Parathyroid adenoma (tissue), 2 donors: ENCODE data around the gene OSBPL1A.

Source experiments
- H2AFZ ChIP-seq: fragments of 300-600 bp; sonication (generic); one replicate; pipeline ENCODE4 v1.7.0; 2017; ENCODE audit warnings: antibody characterized with exemption, mild to moderate bottlenecking
- H3K27ac ChIP-seq: fragments of 300-600 bp; sonication (generic); one replicate; pipeline ENCODE4 v1.7.0; 2017
- H3K27me3 ChIP-seq: fragments of 300-600 bp; sonication (generic); one replicate; pipeline ENCODE4 v1.7.0; 2017; ENCODE audit warnings: low read length; ENCODE audit not compliant: control insufficient read depth, insufficient read depth
- H3K36me3 ChIP-seq: fragments of 300-600 bp; sonication (generic); one replicate; pipeline ENCODE4 v1.7.0; 2017; ENCODE audit warnings: low read length; ENCODE audit not compliant: control insufficient read depth, insufficient read depth
- H3K4me1 ChIP-seq: fragments of 300-600 bp; sonication (generic); one replicate; pipeline ENCODE4 v1.7.0; 2017; ENCODE audit warnings: control low read depth
- H3K4me2 ChIP-seq: fragments of 300-600 bp; sonication (generic); one replicate; pipeline ENCODE4 v1.7.0; 2017; ENCODE audit warnings: low read length
- H3K4me3 ChIP-seq: fragments of 300-600 bp; sonication (generic); one replicate; pipeline ENCODE4 v1.7.0; 2017; ENCODE audit warnings: low read depth, low read length
- H3K79me2 ChIP-seq: fragments of 300-600 bp; sonication (generic); one replicate; pipeline ENCODE4 v1.7.0; 2017; ENCODE audit warnings: control low read depth
- H3K9ac ChIP-seq: fragments of 300-600 bp; sonication (generic); one replicate; pipeline ENCODE4 v1.7.0; 2017; ENCODE audit warnings: mild to moderate bottlenecking
- H3K9me3 ChIP-seq: fragments of 300-600 bp; sonication (generic); one replicate; pipeline ENCODE4 v1.7.0; 2017; ENCODE audit warnings: low read length; ENCODE audit not compliant: control insufficient read depth
- TF ChIP-seq, protein P1 (sequence below): fragments of 300-600 bp; sonication (generic); IDR thresholded peaks from one replicate; pipeline ENCODE4 v1.7.0; 2017; ENCODE audit warnings: antibody characterized with exemption, mild to moderate bottlenecking
- donor health status: primary hyperparathyroidism.

Gene OSBPL1A

DNA sequence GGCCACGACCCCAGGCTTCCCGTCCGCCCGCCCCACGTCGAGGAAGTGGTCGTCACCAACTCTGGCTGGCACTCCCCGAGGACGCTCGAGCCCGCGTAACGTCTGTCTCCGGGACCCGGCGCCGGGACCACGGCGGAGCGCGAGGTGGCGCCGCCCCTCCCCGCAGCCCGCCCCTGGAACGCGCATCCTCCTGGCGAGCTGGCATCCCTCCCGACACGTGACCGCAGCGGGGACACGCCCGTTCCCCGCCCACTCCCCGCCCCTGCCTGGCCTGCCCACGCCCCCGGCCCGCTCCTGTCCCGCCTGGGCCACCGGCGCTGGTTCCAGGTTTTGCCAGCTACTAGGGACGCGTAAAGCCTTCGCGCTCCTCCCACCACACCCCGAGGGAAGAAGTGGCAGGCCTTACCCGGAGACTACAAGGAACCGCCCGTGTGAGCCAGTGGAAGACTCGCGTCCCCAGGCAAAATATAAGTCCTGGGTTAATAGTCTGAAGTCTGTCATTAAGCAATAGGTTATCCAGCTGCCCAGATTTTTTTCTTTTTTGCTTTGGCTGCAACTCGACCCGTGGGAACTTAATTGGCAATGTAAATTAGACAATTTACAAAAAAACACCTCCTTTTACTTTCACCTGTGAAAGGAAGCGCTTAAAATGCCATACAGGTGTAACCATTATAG is at the start of gene OSBPL1A:
Gene OSBPL1A, minus strand, starts transcription at position 131 of the 675 bp plus-strand sequence. CDS start 20,291 bp downstream, outside the sequence.
- Histone ChIP-seq H3K27ac (peak within 1 kb of the TSS; percentile 41), H3K9ac (no peak within 1 kb of the TSS), H3K4me2 (peak within 1 kb of the TSS; percentile 89), H3K36me3 (no peaks in the 10 kb centered on the region), H3K79me2 (no peaks in the 10 kb centered on the region), H3K9me3 (no peaks in the 10 kb centered on the region), H3K4me3 (peak within 1 kb of the TSS; percentile 70), H3K4me1 (peaks cover 3% of the 10 kb centered on the region), H3K27me3 (no peaks in the 10 kb centered on the region), H2AFZ (peak within 1 kb of the TSS; percentile 99)
- TF ChIP-seq, protein P1, sequence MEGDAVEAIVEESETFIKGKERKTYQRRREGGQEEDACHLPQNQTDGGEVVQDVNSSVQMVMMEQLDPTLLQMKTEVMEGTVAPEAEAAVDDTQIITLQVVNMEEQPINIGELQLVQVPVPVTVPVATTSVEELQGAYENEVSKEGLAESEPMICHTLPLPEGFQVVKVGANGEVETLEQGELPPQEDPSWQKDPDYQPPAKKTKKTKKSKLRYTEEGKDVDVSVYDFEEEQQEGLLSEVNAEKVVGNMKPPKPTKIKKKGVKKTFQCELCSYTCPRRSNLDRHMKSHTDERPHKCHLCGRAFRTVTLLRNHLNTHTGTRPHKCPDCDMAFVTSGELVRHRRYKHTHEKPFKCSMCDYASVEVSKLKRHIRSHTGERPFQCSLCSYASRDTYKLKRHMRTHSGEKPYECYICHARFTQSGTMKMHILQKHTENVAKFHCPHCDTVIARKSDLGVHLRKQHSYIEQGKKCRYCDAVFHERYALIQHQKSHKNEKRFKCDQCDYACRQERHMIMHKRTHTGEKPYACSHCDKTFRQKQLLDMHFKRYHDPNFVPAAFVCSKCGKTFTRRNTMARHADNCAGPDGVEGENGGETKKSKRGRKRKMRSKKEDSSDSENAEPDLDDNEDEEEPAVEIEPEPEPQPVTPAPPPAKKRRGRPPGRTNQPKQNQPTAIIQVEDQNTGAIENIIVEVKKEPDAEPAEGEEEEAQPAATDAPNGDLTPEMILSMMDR = no peak

DNA sequence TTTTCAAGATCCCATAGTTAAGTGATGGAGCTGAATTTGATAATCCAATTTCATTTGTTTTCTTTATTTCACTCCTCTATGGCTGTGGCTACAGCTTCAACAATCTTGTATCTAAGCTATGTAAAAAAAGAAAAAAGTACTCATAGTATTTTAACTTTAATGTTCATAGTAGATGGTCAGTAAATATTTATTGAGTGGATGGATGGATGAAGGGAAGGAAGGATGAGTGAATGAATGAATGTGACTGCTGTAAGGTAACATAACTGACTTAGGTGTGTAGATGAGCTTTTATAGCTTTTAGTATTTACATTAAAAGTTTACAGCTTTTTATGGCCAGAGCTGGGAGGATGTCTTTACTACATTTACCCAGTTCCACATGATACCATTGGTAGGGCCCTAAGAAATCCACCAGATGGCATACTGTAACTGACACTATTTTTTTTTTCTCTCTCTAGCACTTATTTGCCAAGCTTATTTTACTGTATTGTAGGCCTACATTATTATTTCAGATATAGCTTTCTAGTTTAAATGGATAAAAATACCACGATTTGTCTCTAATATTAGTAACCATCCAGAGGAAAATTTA is 49.4 kb upstream of the OSBPL1A start:
- Histone ChIP-seq H3K4me3 (no peak overlapping the region), H3K36me3 (no peaks in the 10 kb centered on the region), H3K27me3 (no peaks in the 10 kb centered on the region), H3K4me1 (no peaks in the 10 kb centered on the region), H3K9ac (no peak overlapping the region), H3K4me2 (no peak overlapping the region), H3K9me3 (no peaks in the 10 kb centered on the region), H3K27ac (no peak overlapping the region), H3K79me2 (no peaks in the 10 kb centered on the region), H2AFZ (no peak overlapping the region)
- TF ChIP-seq, protein P1 = no peak

DNA sequence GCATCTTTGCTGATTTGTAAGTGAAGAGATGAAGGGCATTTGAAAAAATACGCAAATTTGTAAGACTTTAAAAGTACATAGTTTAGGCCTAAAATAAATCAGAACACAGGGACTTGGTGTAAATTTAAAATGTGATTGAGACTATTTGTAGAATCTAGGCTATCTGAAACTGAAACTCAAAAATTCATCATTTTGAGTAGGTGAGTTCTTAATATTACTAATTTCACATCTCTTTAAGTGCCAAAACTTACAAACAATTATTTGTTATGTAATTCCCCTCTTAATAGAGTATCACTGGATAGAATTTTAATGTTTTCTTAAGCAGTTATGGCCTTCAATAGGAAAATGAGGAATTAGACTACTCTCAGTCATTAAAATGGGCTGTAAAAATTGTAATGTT is 48.8 kb upstream of the OSBPL1A start:
- no peaks in the 10 kb centered on the region for H3K79me2 ChIP-seq
- H3K9me3 ChIP-seq = no peaks in the 10 kb centered on the region
- H2AFZ ChIP-seq = no peak overlapping the region
- no peak overlapping the region for H3K27ac ChIP-seq
- no peaks in the 10 kb centered on the region for H3K27me3 ChIP-seq
- TF ChIP-seq, protein P1 = no peak
- no peak overlapping the region for H3K4me3 ChIP-seq
- no peak overlapping the region for H3K9ac ChIP-seq
- no peak overlapping the region for H3K4me2 ChIP-seq
- no peaks in the 10 kb centered on the region for H3K4me1 ChIP-seq
- no peaks in the 10 kb centered on the region for H3K36me3 ChIP-seq

DNA sequence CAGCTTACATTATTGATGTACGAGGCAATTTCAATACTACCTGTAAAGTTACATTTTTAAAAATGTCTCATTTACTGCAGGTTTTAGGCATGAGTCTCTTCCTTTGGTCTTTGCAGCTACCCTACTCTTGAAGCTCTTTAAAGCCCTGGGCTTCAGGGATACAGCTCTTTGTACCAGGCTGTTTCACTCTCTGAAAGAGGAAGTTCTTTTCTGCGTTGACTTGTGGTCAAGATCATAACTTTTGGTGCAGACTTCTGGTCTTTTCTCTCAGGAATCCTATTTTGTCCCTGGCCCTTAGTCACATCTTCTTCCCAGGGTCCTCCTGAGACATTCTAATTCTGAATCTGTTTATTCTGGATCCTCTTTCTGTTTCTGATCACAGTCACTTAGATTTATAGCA is 46.2 kb upstream of the OSBPL1A start:
- no peaks in the 10 kb centered on the region for H3K4me1 ChIP-seq
- H3K27me3 ChIP-seq = no peaks in the 10 kb centered on the region
- H3K36me3 ChIP-seq = no peaks in the 10 kb centered on the region

More for the DNA sequence above, 46.2 kb upstream of the OSBPL1A start:
- Histone ChIP-seq H3K9me3 (no peaks in the 10 kb centered on the region), H3K79me2 (no peaks in the 10 kb centered on the region), H3K4me3 (no peak overlapping the region), H3K27ac (no peak overlapping the region), H3K9ac (no peak overlapping the region), H3K4me2 (no peak overlapping the region), H2AFZ (no peak overlapping the region)
- TF ChIP-seq, protein P1 = no peak
